OCI-LY7 (cell line): ENCODE data around the gene PAQR6. TPM values are rescaled to one million over a fixed set of nuclear protein-coding genes. Genes with fewer than 3 reads are reported as not detected.

ENCODE experiments used
- BruUV-seq: library from RNA; stranded (reverse); fragments of 400-500 nt; replicated peaks from 2 replicates; lab custom pipeline; 2021; lab: Mats Ljungman, UMichigan
- CTCF ChIA-PET: fragments of 300-600 bp; sonication (Branson Sonifier 250); formaldehyde crosslinking; loops from one replicate; lab custom pipeline; 2022; ENCODE audit warnings: antibody characterized with exemption; ENCODE audit not compliant: unreplicated experiment; lab: Charles Lee
- POLR2A ChIA-PET: fragments of 300-600 bp; sonication (Branson Sonifier 250); formaldehyde crosslinking; loops from one replicate; lab custom pipeline; 2022; ENCODE audit warnings: antibody characterized with exemption; lab: Charles Lee
- DNase-seq: peaks from one replicate; pipeline ENCODE4 v3.0.0-alpha.2; 2015; ENCODE audit warnings: low spot score
- H2AFZ ChIP-seq: fragments of 200-600 bp; sonication (generic), shearing (Covaris generic); 2 replicates; pipeline ENCODE4 v1.6.1; 2014; ENCODE audit warnings: mild to moderate bottlenecking, antibody characterized with exemption, low read length, moderate library complexity
- H3K27ac ChIP-seq: fragments of 200-600 bp; sonication (generic); 2 replicates; pipeline ENCODE4 v1.5.1; 2014; ENCODE audit warnings: mixed run types, low read depth, mild to moderate bottlenecking, moderate library complexity, low read length, inconsistent platforms; ENCODE audit not compliant: poor library complexity, severe bottlenecking
- H3K36me3 ChIP-seq: fragments of 200-600 bp; sonication (generic); 2 replicates; pipeline ENCODE4 v1.6.1; 2014; ENCODE audit warnings: mild to moderate bottlenecking, antibody characterized with exemption, low read length, moderate library complexity, mixed read lengths; ENCODE audit not compliant: insufficient read depth
- H3K4me1 ChIP-seq: fragments of 200-600 bp; sonication (generic); 2 replicates; pipeline ENCODE4 v1.5.1; 2014; ENCODE audit warnings: mild to moderate bottlenecking, low read length; ENCODE audit not compliant: insufficient read depth, poor library complexity, severe bottlenecking
- H3K4me2 ChIP-seq: fragments of 200-600 bp; sonication (generic); 2 replicates; pipeline ENCODE4 v1.6.1; 2014; ENCODE audit warnings: mild to moderate bottlenecking, low read length
- H3K4me3 ChIP-seq: fragments of 200-600 bp; sonication (generic); 2 replicates; pipeline ENCODE4 v1.5.1; 2014; ENCODE audit warnings: mild to moderate bottlenecking, low read depth, low read length; ENCODE audit not compliant: poor library complexity, severe bottlenecking
- H3K79me2 ChIP-seq: fragments of 200-600 bp; sonication (generic); 2 replicates; pipeline ENCODE4 v1.6.1; 2016; ENCODE audit warnings: low read depth, mild to moderate bottlenecking, low read length, moderate library complexity, mixed read lengths; ENCODE audit not compliant: insufficient read depth
- H3K9me2 ChIP-seq: fragments of 200-600 bp; sonication (generic); 2 replicates; pipeline ENCODE4 v1.6.1; 2016; ENCODE audit warnings: mild to moderate bottlenecking, low read length, mixed read lengths; ENCODE audit not compliant: insufficient read depth
- H3K9me3 ChIP-seq: fragments of 200-600 bp; sonication (generic); 2 replicates; pipeline ENCODE4 v1.6.1; 2014; ENCODE audit warnings: mild to moderate bottlenecking, mixed run types, low read length, mixed read lengths
- H4K20me1 ChIP-seq: fragments of 200-600 bp; sonication (generic); 2 replicates; pipeline ENCODE4 v1.6.1; 2014; ENCODE audit warnings: mild to moderate bottlenecking, antibody characterized with exemption, low read length, moderate library complexity, mixed read lengths; ENCODE audit not compliant: insufficient read depth
- CTCF ChIP-seq: fragments of 200-600 bp; sonication (generic); conservative IDR thresholded peaks from 2 replicates; pipeline ENCODE4 v1.5.1; 2014; ENCODE audit warnings: mild to moderate bottlenecking, antibody characterized with exemption, low read length, moderate library complexity, mixed read lengths
- EZH2phosphoT487 ChIP-seq: fragments of 200-600 bp; sonication (generic); IDR thresholded peaks from 2 replicates; pipeline ENCODE4 v1.6.1; 2018; ENCODE audit warnings: low read depth, borderline replicate concordance, mild to moderate bottlenecking, mixed run types, antibody characterized with exemption, low read length, moderate library complexity, mixed read lengths
- intact Hi-C: fragments of 100-400 bp; cut with micrococcal nuclease; formaldehyde crosslinking; loops from one replicate; pipeline ENCODE4 v1.10.0; 2022; ENCODE audit not compliant: unreplicated experiment
- total RNA-seq, 2 experiments: library from RNA; depleted of rRNA in 1 of 2; stranded (reverse); fragments of >200 nt in 1 of 2; shearing (Covaris generic) in 1 of 2; gene quantifications; 2 replicates each; pipeline ENCODE4 v1.2.3, GENCODE V29; 2014 to 2022

PAQR6 gene
- total RNA-seq, 2 experiments from 2014 or later, result 4.2 to 15.7 TPM

DNA sequence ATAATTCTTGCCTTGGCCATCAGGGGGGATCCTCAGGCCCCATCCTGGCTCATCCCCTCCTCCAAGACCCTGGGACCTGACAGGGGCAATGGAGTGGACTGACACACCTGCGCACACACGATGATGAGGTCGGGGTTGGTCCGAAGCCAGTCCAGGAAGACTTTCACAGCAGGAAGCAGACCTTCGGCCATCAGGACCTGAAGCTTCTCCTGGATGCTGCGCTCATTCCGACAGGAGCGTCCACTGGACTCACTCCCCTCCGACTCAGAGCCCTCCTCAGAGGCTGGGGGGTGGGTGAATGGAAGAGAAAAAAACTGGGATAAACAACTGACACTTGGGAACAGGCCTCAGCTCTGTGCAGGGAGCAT lies 15.4 kb upstream of the PAQR6 start:
- TF ChIP-seq EZH2phosphoT487 (no peak), CTCF (no peak)
- CTCF ChIA-PET, result no interaction called here
- POLR2A ChIA-PET, result no interaction called here
- Histone ChIP-seq H3K9me2 (no peaks in the 10 kb centered on the region), H3K27ac (no peak overlapping the region), H3K9me3 (no peaks in the 10 kb centered on the region), H3K79me2 (no peaks in the 10 kb centered on the region), H3K4me1 (no peaks in the 10 kb centered on the region), H4K20me1 (no peaks in the 10 kb centered on the region), H3K4me2 (no peak overlapping the region), H3K4me3 (no peak overlapping the region), H3K36me3 (peaks cover 94% of the 10 kb centered on the region), H2AFZ (no peak overlapping the region)
- intact Hi-C loops, result no loop called here
- BruUV-seq, result no TSS peak
- DNase-seq, result no peak

- H3K27ac ChIP-seq, result no peak overlapping the region
- ChIA-PET POLR2A (interaction anchor here (1.2 kb wide), 1 partner anchor 10 kb away, joined by 4 read pairs; no protein-coding TSS in a partner anchor), CTCF (no interaction called here)
- H4K20me1 ChIP-seq, result no peaks in the 10 kb centered on the region
- peaks cover 94% of the 10 kb centered on the region for H3K36me3 ChIP-seq
- H3K79me2 ChIP-seq, result no peaks in the 10 kb centered on the region
- H3K9me2 ChIP-seq, result no peaks in the 10 kb centered on the region
- H2AFZ ChIP-seq, result no peak overlapping the region
- H3K4me2 ChIP-seq, result no peak overlapping the region
- no peaks in the 10 kb centered on the region for H3K9me3 ChIP-seq
- H3K4me1 ChIP-seq, result no peaks in the 10 kb centered on the region
- H3K4me3 ChIP-seq, result no peak overlapping the region
- intact Hi-C loops, result no loop called here
- TF ChIP-seq CTCF (no peak), EZH2phosphoT487 (no peak)
- no peak for DNase-seq
- no TSS peak for BruUV-seq
Measured at GRCh38 chr1:156262461-156263287, 14.8 kb upstream of the PAQR6 start.

DNA sequence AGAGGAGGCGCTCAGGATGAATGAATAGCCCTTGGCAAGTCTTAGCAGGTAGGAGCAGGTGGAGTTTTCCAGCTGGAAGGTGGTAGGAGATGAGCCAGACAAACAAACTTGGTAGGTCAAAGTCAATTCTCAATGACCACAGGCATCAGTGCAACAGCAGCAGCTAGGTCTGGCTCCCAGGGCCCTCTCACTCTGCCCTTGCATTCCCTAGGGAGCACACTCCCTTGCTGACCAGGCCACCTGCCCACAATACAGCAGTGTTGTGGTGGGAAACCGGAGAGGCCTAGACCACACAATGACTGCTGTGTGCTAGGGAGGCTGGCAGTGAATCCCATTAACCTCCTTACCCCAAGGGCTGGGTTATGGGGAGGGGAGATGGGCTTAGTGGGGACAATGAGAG lies 13.0 kb upstream of the PAQR6 start:
- intact Hi-C loops, result no loop called here
- Histone ChIP-seq H3K9me3 (no peaks in the 10 kb centered on the region), H3K4me2 (no peak overlapping the region), H3K79me2 (no peaks in the 10 kb centered on the region), H3K27ac (no peak overlapping the region), H2AFZ (no peak overlapping the region), H3K9me2 (no peaks in the 10 kb centered on the region), H3K4me1 (no peaks in the 10 kb centered on the region), H3K4me3 (no peak overlapping the region), H4K20me1 (no peaks in the 10 kb centered on the region), H3K36me3 (peaks cover 94% of the 10 kb centered on the region)
- no peak for DNase-seq
- POLR2A ChIA-PET, result no interaction called here
- TF ChIP-seq EZH2phosphoT487 (no peak), CTCF (no peak)
- CTCF ChIA-PET, result no interaction called here
- BruUV-seq, result no TSS peak
